ENCODE data around the gene DBF4B.

GRCh38 chr17:44779211-44780025 lies 71.0 kb downstream of the DBF4B start:
- TF ChIP-seq EP300 (IDR thresholded peaks at IDR 0.05) (no peak), POLR2AphosphoS5 (IDR thresholded peaks at IDR 0.05) (peak; percentile 18 to 62 (median 56))

Measured in sigmoid colon (tissue), 4 donors.